HG02840 (cell line): ENCODE results near the gene ELL2.
"Not testable (repeated sequence)": the region's sequence is repeated elsewhere in the genome, so short reads cannot be mapped to it uniquely, and the experiment has no call there.

Source experiments
- ATAC-seq: cut with Tn5 transposase; IDR thresholded peaks from one replicate; pipeline ENCODE4 v1.9.1; 2021; ENCODE audit warnings: mild to moderate bottlenecking, moderate library complexity, moderate number of reproducible peaks; ENCODE audit not compliant: unreplicated experiment, low FRiP score

Gene ELL2

GRCh38 chr5:95846554-95847260, 114.9 kb downstream of the ELL2 start:
- ATAC-seq = peak; percentile 56

- ATAC-seq = no peak
Measured at GRCh38 chr5:95845391-95845790, 116.3 kb downstream of the ELL2 start.

GRCh38 chr5:95843733-95844223, 117.9 kb downstream of the ELL2 start:
- ATAC-seq = no peak

GRCh38 chr5:95842854-95843544, 118.7 kb downstream of the ELL2 start:
- ATAC-seq = peak; percentile 87

- no peak for ATAC-seq
Measured at GRCh38 chr5:95841914-95842812, 119.5 kb downstream of the ELL2 start.

- no peak for ATAC-seq
Measured at GRCh38 chr5:95840956-95841705, 120.5 kb downstream of the ELL2 start.

GRCh38 chr5:95839658-95840057, 122.0 kb downstream of the ELL2 start:
- no peak for ATAC-seq

- no peak for ATAC-seq
Measured at GRCh38 chr5:95838556-95838955, 123.1 kb downstream of the ELL2 start.

GRCh38 chr5:95838001-95838520, 123.6 kb downstream of the ELL2 start:
- ATAC-seq = no peak

- no peak for ATAC-seq
Measured at GRCh38 chr5:95837492-95837891, 124.2 kb downstream of the ELL2 start.

GRCh38 chr5:95836971-95837370, 124.7 kb downstream of the ELL2 start:
- not testable (repeated sequence) for ATAC-seq

GRCh38 chr5:95836544-95836943, 125.1 kb downstream of the ELL2 start:
- no peak for ATAC-seq

- no peak for ATAC-seq
Measured at GRCh38 chr5:95835682-95836385, 125.8 kb downstream of the ELL2 start.
